C4-2B (cell line): ENCODE results near the gene PKD1L1.

Experiments
- H3K27ac ChIP-seq: fragments of 450-650 bp; 2 replicates; pipeline ENCODE4 v1.5.1; 2017
- CTCF ChIP-seq: fragments of 450-650 bp; conservative IDR thresholded peaks from 2 replicates; pipeline ENCODE4 v1.5.1; 2017; ENCODE audit warnings: mild to moderate bottlenecking
- ZFX ChIP-seq: fragments of 450-650 bp; IDR thresholded peaks from 2 replicates; pipeline ENCODE4 v1.6.1; 2017

The PKD1L1 gene

GRCh38 chr7:47785923-47786556 is 162.2 kb downstream of the PKD1L1 start:
- H3K27ac ChIP-seq = no peak overlapping the region
- TF ChIP-seq ZFX (no peak), CTCF (no peak)

- H3K27ac ChIP-seq = no peak overlapping the region
- TF ChIP-seq CTCF (no peak), ZFX (no peak)
Observed at GRCh38 chr7:47783456-47784223, 164.6 kb downstream of the PKD1L1 start.

GRCh38 chr7:47782792-47783191 is 165.5 kb downstream of the PKD1L1 start:
- H3K27ac ChIP-seq = no peak overlapping the region
- TF ChIP-seq CTCF (no peak), ZFX (no peak)

GRCh38 chr7:47782022-47782421 is 166.2 kb downstream of the PKD1L1 start:
- TF ChIP-seq CTCF (no peak), ZFX (no peak)
- no peak overlapping the region for H3K27ac ChIP-seq

- no peak overlapping the region for H3K27ac ChIP-seq
- TF ChIP-seq ZFX (no peak), CTCF (no peak)
Observed at GRCh38 chr7:47780555-47780954, 167.7 kb downstream of the PKD1L1 start.

- H3K27ac ChIP-seq = no peak overlapping the region
- TF ChIP-seq ZFX (no peak), CTCF (no peak)
Observed at GRCh38 chr7:47779341-47779771, 168.9 kb downstream of the PKD1L1 start.

- no peak overlapping the region for H3K27ac ChIP-seq
- TF ChIP-seq CTCF = no peak
- no peak for TF ChIP-seq ZFX
Observed at GRCh38 chr7:47778153-47778661, 170.1 kb downstream of the PKD1L1 start.
